HG03575 (cell line): Measurements from ENCODE around the gene EMID1.

Experiments used
- ATAC-seq: cut with Tn5 transposase; IDR thresholded peaks from one replicate; pipeline ENCODE4 v1.9.1; 2021; ENCODE audit not compliant: unreplicated experiment, insufficient number of reproducible peaks, low FRiP score; ENCODE audit errors: extremely low read depth

The EMID1 gene

DNA sequence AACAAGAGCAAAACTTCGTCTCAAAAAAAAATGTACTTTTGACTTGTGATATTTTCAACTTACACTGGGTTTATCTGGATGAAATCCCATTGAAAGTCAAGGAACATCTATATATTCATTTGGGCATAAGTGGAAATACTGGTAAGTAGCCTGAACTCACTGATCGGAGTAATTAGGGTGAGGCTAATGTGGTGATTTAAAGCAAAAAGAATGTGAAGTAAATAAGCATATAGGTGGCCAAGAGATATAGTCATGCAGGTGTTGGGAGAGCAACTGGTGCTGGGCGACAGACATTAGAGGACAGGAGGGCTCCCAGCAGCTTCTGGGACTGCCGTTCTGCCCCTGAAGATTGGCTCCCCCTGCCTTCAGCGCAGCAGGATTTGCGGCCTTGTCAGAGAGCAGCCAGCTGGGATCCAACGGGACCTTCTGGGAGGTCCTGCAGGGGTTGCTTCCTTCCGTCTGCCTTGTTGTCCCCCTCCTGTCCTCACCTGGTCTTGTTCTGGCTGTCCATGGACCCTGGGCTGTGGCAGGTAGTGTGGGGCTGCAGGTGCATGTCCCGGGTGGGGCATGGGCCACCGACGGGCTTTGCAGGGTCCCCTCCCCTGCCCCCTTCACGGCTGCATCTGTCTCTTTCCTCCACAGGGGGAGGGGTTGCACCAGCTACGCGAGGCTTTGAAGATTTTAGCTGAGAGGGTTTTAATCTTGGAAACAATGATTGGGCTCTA lies 48.0 kb downstream of the EMID1 start:
- no peak for ATAC-seq

DNA sequence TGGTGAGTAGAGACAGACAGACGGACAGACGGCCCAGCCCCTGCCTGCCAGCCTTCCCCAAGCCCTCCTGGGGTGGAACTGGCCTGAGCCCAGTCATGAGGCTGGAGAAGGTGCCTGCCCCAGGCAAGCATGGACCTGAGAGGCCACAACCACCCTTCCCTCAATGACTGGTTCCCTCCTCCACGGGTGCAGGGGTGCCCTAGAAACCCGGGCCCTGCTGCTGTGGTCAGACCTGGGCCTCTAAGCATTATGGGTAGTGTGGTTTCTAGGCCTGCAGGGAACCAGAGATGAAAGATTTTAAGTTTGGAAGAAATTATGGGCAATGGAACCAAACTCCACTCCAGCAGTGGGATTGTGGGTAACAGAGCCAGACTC lies 48.6 kb downstream of the EMID1 start:
- ATAC-seq: no peak

DNA sequence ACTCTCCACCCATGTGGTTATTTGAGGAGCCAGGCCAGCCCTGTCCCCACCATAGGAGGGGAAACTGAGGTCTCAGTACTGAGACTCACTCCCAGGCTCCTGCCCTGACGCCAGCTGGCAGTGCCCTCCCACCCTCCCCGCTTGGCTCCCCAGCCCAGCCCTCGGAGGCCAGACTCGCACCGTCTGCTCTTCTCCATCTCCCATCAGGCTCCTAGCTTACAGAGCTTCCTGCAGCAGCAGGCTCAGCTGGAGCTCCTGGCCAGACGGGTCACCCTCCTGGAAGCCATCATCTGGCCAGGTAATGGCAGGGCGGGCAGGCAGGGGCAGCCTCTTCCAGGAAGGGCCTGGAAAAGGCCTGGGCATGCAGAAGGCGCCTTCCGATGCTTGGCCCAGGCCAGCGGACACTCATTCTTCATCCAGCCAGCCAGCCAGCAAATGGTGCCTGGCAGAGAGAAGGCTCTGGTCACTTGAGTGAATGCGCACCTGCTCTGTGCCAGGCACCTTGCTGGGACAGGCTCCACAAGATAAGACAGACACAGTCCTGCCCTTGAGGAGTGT lies 49.4 kb downstream of the EMID1 start:
- no peak for ATAC-seq

DNA sequence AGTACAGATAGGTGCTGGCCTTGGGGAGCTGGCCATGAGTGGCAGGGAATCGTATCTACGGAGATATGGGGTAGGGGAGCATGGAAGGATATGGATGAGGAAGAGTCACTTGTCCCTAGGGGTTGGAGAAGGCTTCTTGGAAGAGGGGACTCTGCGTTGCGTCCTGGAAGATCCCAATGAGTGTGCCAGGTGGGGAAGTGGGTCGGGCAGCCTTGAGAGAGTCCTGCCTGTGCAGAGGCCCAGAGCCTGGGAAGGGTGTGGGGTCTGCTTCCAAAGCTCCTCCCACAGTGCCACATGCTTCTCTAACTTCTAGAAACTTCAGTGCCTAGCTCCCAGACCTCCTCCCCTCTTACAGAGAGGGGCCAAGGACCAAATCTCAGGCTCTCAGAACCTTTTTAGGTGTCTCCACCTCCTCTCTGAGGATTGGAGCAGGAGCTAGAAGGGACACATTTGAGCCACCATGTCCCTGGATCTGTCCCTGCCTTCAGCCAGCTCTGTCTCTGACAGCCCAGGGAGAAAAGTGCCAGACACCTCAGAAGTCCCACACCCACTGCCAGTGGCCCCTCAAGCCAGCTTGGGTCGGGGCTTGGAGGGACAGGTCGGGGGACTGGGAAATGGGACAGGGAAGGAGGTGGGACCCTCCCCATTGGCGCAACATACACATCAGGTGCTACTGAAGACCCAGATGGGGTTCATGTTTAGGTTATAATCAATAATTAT lies 51.1 kb downstream of the EMID1 start:
- ATAC-seq: no peak

DNA sequence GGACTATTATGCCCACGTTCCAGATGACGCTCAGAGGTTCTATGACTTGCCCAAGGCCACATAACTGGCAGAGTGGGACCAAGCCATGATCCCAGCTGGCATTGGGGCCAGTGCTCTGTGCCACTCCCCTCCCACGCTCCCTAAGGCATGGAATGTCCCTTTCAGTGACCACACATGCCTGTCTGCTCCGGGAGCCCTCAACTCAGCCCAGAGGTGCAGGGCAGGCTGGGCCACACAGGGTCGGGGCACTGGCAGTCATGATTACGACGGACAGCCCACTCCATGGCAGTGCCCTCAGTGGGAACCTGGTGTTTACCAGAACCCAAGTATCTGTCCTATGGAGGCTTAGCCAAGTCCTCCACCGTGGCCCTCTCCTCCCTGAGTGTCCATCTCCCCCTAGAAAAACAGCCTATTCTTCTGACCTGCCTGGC lies 52.1 kb downstream of the EMID1 start:
- no peak for ATAC-seq

DNA sequence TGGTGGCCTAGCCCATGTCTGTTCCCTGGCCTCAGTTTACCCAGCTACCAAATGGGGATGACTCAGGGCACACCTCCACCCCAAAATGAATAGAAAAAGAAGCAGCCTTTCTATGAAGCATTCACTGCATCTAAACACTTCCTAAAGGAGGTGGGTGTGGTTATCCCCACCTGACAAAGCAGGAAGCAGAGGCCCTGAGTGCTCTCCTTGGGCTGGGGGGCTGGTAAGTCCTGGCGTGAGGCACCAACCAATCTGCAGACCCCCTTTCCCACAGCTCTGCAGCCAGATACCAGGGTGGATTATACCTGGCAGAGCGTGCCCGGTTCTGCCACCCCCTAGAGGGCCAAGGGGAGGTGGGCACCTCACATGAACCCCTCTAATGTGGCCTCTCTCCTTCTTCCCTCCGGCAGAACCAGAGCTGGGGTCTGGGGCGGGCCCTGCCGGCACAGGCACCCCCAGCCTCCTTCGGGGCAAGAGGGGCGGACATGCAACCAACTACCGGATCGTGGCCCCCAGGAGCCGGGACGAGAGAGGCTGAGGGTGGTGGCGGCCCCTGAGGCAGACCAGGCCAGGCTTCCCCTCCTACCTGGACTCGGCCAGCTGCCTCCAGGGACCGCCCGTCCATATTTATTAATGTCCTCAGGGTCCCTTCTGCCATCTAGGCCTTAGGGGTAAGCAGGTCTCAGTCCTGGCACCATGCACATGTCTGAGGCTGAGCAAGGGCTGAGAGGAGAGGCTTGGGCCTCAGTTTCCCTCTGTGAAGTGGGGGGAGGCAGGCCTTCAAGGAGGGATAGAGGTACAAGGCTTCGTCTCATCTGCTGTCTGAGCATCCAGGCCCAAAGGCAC lies 52.9 kb downstream of the EMID1 start:
- no peak for ATAC-seq

DNA sequence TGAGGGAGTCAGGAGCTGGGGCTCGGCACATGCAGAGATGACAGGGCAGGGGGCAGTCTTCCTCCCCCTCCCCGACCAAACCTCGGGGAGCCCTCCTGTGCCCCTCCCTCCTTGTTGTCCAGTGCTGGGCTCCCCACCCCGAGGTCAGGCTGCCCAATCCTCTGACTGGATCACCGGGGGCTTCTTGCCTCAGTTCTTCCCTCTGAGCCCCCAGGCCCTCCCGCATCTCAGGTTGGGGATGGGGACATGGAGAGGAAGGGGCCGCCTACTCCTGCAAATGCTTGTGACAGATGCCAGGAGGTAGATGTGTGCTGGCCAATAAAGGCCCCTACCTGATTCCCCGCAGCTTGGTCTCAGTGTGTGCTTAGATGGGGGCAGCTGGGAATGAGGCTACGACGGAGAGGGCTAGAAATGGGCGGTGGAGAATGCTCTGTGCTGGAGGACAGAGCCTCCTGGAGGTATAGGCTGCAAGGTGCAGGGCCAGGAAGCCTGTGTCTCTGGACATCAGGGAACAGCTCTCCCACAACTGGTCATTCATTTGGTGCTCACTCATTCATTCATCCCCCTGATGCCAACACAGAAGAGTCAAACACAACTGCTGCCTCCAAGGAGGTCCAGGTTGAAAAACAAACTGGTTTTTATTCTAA lies 53.7 kb downstream of the EMID1 start:
- ATAC-seq: no peak

DNA sequence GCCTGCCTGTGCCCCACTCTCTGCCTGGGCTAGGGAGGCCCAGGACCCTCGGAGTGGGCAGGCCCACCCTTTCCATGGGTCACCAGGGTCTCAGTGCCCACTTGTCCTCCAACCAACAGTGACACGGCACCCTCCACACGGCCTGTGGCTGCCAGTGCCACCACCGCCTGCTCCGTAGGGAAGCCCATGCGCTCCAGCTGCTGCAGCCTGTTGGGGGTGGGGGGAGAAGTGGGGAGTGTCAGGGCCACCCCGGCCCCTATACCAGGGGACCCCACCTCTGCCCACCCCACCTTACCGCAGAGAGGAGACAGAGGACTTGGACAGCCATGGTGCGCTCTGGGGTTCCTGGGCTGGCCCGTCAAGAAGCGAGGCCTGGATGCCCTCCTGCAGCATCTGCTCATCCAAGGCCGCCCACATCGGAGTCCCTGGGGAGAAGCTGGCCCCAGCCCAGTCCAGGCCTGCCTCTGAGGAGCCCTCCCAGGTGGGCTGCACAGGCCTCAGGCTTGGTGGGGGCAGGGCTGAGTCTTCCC lies 54.4 kb downstream of the EMID1 start:
- no peak for ATAC-seq

DNA sequence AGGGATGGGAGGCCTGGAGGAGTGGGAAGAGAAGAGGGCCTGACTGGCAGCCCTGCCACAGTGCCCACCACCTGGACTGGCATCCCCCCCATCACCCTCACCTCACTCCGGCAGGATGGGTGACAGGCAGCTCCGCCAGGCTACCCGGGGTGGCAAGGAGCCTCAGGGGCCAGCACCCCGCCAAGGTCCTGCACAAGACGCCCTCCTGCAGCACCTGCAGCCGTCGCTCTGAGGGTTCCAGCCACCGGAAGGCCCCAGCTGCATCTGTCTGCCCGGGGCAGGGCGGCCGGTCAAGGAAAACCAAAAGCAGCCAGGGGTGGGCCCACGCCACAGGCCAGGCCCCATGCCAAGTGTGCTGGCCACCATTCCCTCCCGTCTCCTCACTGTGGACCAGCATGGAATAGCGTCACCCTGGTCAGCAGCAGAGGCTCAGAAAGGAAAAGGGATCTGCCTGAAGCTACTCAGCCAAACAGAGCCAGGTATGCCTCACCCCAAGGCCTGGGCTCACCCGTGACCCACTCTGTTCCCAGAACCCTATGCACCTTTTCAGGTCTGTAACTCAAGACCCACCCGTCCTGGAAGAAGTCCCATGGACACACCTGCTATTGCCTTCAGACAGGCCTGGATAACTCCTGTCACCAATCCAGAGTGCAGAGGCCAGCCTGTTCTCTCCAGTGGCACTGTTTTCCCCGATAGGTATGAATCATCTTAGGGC lies 55.1 kb downstream of the EMID1 start:
- no peak for ATAC-seq

DNA sequence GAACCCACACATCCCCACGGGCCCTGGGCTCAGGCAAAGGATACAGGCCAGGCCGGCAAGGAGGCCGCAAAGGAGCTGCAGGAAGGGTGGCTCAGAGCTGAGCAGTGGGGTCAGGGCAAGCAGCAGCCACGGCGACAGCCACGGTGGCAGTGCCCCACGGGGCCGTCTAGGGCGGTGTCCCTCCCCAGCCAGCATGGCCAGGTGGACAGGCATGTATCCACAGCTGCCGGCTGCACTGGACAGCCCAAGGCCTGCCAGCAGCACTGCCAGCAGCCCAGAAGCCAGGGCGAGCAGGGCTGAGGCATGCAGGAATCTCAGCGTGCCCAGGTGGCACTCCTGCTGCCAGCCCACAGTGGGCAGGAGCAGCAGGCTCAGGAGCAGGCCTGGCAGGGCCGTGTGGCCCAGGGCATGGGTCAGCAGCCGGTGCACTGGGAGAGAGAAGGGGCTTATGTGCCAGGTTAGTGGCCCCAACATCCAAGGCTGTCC lies 58.1 kb downstream of the EMID1 start:
- no peak for ATAC-seq

DNA sequence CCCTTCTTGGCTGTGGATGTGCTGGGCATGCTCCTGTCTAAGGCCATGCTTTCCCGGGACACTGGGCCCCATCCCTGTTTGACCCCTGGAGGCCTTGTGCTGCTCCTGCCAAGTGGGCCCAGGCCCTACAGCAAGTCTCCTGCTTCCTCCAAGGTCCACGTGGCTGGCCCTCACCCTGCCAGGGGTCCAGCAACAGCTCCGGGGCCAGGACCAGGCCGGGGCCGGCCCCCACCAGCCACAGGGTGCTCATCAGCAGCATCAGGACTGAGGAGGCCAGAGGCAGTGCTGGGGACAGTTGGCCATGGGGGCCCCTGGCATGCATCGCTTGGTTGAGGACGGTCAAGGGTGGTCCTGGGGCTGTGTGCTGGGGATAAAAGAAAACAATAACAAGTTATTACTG lies 59.6 kb downstream of the EMID1 start:
- ATAC-seq: no peak

DNA sequence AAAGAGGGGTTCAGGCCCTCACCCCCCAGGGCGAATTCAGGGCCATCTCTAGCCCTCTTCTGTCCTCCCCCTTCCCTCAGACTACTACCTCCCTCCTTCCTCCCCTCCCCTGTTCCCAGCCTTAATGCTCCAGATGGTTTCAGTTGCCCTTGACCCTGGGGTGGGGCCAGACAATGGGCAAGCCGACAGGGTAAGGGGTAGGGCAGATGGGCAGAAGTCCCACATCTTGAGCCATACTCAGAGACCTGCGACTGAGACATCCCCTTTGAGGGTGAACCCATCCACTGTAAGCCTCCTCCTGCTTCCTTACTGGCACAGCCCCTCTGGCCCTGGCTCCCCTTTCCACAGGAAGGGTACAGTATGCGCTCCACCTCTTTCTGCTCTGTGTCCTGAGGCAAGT lies 60.2 kb downstream of the EMID1 start:
- ATAC-seq: no peak

DNA sequence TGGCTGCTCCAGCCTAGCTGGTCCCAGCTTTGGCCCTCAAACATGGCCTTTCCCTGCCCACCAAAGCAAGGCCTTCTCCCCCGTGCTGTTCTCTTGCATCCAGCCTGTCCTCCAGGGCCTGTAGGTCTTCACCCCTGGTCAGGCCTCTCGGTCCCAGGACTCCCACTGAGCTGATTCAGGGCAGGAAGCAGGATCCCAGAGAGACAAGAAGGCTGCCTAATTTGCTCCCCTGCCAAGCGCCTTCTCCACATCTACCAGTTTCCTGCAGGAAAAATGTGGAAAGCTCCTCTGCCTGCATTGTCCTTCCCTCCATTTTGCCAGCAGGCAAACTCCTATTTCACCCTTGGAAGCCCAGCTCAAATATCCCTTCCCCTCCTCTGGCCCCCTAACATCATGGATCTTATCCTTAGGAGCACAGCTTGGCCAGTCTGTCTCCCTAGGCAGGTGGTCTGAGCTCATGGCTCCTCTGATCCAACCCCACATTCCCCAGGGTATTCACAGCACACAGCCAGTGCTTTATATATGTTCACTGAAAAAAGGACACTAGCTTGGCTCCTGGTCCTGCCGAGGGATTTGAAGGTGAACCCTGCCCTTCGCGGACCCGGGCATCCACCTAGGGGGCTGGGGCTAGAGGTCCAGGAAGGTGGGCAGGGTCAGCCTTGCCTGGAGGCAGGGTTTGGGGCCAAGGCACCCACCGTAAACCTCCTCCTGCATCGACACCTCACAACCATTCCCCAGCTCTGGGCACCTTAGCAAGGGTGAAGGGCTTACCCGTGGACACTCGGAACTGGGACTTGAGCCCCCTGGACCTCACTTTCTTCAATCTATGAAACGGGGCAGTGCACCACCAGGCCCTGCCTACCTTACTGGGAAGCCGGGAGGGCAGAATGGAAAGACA lies 61.1 kb downstream of the EMID1 start:
- no peak for ATAC-seq

DNA sequence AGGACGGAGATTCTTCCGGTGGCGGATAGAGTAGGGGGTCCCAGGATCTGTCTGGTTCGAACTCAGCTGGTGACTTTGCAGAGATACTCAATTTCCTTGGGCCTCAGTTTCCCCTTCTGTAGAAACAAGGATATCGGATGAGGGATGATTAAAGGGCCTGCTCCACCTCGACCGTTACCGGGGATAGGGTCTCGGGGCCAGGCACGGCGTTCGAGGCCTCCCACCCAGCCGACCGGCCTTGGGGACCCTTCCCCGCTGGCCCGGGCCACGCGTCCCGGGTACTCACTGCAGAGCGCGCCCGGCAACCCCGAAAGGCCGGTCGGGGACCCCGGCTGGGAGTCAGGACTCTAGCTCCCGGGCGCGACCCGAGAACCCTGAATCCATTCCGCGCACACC lies 61.8 kb downstream of the EMID1 start:
- no peak for ATAC-seq

DNA sequence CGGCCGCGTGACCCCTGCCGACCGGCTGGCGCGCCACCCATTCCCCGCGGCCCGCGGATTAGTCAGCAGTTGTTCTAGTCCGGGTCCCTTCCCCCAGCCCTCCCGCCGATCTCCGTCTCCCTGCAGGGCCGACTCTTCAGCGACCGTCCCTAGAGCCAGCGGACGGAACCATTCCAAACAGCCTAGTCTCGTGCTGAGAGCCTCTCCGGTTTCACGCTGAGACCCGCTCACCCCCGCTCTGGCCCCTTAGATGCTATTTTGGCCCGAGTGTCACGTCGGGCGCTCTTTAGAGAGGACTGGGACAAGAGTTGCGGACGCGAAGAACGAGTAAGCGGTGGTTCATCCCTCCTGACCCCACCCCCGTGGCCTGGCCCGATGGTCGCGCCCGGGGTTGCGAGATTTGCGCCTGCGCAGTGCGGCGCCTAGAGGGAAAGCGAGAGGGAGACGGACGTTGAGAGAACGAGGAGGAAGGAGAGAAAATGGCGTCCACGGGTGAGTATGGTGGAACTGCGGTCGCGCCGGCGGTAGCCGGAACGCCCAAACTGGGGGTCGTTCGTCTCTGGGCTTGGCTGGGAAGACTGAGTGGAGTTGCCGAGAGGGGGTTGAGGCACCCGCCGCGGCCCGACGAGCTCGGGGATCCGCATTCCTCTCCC lies 62.3 kb downstream of the EMID1 start, which contains the start of the genes EWSR1 and RHBDD3:
Gene EWSR1, plus strand, starts transcription at position 411 of the 653 bp plus-strand sequence. Its CDS starts 69 bp downstream, at position 480.
Gene RHBDD3, minus strand, starts transcription at position 124 of the 653 bp plus-strand sequence. CDS start 2,355 bp downstream, outside the sequence.
- ATAC-seq: no peak

DNA sequence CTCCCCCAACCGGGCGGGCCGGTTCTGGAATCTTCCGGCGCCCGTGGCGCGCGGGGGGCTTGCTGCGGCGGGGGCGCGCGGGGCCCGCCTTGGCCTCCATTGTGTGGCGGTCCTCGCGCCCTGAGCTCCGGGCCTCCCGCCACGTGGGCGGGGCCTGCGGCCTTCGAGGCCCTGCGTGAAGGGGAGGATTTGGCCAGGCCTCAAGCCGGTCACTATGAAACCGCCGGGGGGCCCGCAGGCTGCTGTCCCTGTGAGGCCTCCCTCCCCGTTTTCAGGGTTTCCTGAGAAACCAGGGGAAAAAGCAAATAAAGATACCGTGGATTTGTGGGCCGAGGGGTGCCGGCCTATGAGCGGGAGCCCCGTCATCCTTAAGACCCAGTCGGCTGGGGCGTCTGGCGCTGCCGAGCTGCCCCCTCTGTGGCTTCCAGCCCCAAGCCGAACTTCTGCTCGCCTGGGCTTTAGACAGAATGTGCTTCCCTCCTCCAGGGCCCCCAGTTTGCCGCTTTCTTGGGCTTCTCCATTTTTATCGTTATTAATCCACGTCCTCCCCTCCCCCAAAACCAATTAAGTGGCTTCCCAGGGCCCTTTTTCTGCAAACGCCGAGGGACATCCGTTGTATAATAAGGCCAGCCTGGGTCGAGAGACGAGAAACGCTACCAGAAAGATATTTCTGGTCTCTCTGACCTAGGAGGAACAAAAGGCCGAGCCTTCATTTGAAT lies 63.0 kb downstream of the EMID1 start:
- no peak for ATAC-seq
